HCT116 (cell line): ENCODE data around the gene CTU1. TPM values are rescaled to one million over a fixed set of nuclear protein-coding genes. Genes with fewer than 3 reads are reported as not detected.

Experiments used
- ATAC-seq: fragments of 200-7000 bp; cut with Tn5 transposase; 2 replicates; pipeline ENCODE4 v1.9.1; 2020; ENCODE audit warnings: mild to moderate bottlenecking, moderate library complexity
- BruUV-seq: library from RNA; stranded (reverse); fragments of 400-500 nt; replicated peaks from 2 replicates; lab custom pipeline; 2021; lab: Mats Ljungman, UMichigan
- CTCF ChIA-PET: fragments of 300-600 bp; sonication (Branson Sonifier 250); formaldehyde crosslinking; loops from one replicate; lab custom pipeline; 2021; ENCODE audit warnings: antibody characterized with exemption; lab: Charles Lee
- POLR2A ChIA-PET: fragments of 300-600, 350-600 bp; sonication (Branson Sonifier 250); formaldehyde crosslinking; loops from one replicate; lab custom pipeline; 2021; ENCODE audit warnings: antibody characterized with exemption; lab: Charles Lee
- RAD21 ChIA-PET, 2 experiments: fragments of 300-600 bp; sonication (Branson Sonifier 250); formaldehyde crosslinking; loops; one replicate each; lab custom pipeline; 2023; ENCODE audit warnings: low total read pairs in 2 of 2; ENCODE audit not compliant: uncharacterized antibody in 2 of 2, unreplicated experiment in 2 of 2, low non-redundant PET in 1 of 2; lab: Charles Lee
- DNase-seq: peaks from one replicate; pipeline ENCODE4 v3.0.0-alpha.2; 2010; ENCODE audit warnings: low read depth, low spot score
- H2AFZ ChIP-seq: fragments of 200-600 bp; shearing (Covaris generic), sonication (generic); 2 replicates; pipeline ENCODE4 v1.6.1; 2017; ENCODE audit warnings: low read depth, mixed run types, mixed read lengths, antibody characterized with exemption, low read length; ENCODE audit not compliant: poor library complexity, severe bottlenecking
- H3K27ac ChIP-seq: 2 replicates; pipeline ENCODE4 v1.5.1; 2012; ENCODE audit warnings: low read depth, low read length
- H3K27me3 ChIP-seq: fragments of 200-600 bp; sonication (generic); 2 replicates; pipeline ENCODE4 v1.6.1; 2016; ENCODE audit warnings: mixed run types, low read length, mixed read lengths; ENCODE audit not compliant: insufficient read depth
- H3K36me3 ChIP-seq, 2 experiments: fragments of 200-500 bp in 1 of 2; fragments of 200-600 bp in 1 of 2; sonication (Bioruptor generic) in 1 of 2; sonication (generic) in 1 of 2; 2 replicates each; pipeline versions ENCODE4 v1.5.1 to v1.6.1; 2014 to 2016; ENCODE audit warnings: low read length in 2 of 2, inconsistent platforms in 1 of 2, mixed read lengths in 1 of 2, mixed run types in 1 of 2; ENCODE audit not compliant: insufficient read depth in 2 of 2, control insufficient read depth in 1 of 2
- H3K4me1 ChIP-seq, 2 experiments: fragments of 200-600 bp in 1 of 2; sonication (generic) in 1 of 2; 2 replicates each; pipeline versions ENCODE4 v1.5.1 to v1.6.1; 2012 to 2017; ENCODE audit warnings: low read length in 2 of 2, inconsistent platforms in 1 of 2, mild to moderate bottlenecking in 1 of 2, mixed read lengths in 1 of 2, mixed run types in 1 of 2, moderate library complexity in 1 of 2; ENCODE audit not compliant: insufficient read depth in 2 of 2, control insufficient read depth in 1 of 2
- H3K4me2 ChIP-seq: fragments of 200-600 bp; sonication (generic); 2 replicates; pipeline ENCODE4 v1.6.1; 2017; ENCODE audit warnings: mixed run types, low read length, mixed read lengths
- H3K4me3 ChIP-seq, 2 experiments: fragments of 200-600 bp in 1 of 2; sonication (generic) in 1 of 2; replicated peaks in 1 of 2; 2 replicates each; pipeline ENCODE4 v1.5.1; 2011 to 2016; ENCODE audit warnings: low read length in 2 of 2, control low read depth in 1 of 2, low read depth in 1 of 2, mild to moderate bottlenecking in 1 of 2, mixed read lengths in 1 of 2, mixed run types in 1 of 2
- H3K79me2 ChIP-seq: fragments of 200-600 bp; sonication (generic); 2 replicates; pipeline ENCODE4 v1.6.1; 2017; ENCODE audit warnings: mild to moderate bottlenecking, mixed run types, low read length, moderate library complexity, mixed read lengths; ENCODE audit not compliant: insufficient read depth
- H3K9ac ChIP-seq: fragments of 200-600 bp; sonication (generic); 2 replicates; pipeline ENCODE4 v1.6.1; 2016; ENCODE audit warnings: low read length, mixed read lengths
- H3K9me2 ChIP-seq: fragments of 200-600 bp; sonication (generic), shearing (Covaris generic); 2 replicates; pipeline ENCODE4 v1.6.1; 2017; ENCODE audit warnings: mixed run types, mild to moderate bottlenecking, moderate library complexity; ENCODE audit not compliant: insufficient read depth
- H3K9me3 ChIP-seq, 2 experiments: fragments of 200-500 bp in 1 of 2; fragments of 200-600 bp in 1 of 2; sonication (Bioruptor generic) in 1 of 2; sonication (generic) in 1 of 2; 2 replicates each; pipeline ENCODE4 v1.6.1; 2014 to 2017; ENCODE audit warnings: low read length in 2 of 2, mixed read lengths in 2 of 2, inconsistent platforms in 1 of 2, low read depth in 1 of 2, mild to moderate bottlenecking in 1 of 2, mixed run types in 1 of 2, moderate library complexity in 1 of 2; ENCODE audit not compliant: control insufficient read depth in 1 of 2, insufficient read depth in 1 of 2
- H4K20me1 ChIP-seq: fragments of 200-600 bp; sonication (generic), shearing (Covaris generic); 2 replicates; pipeline ENCODE4 v1.6.1; 2017; ENCODE audit warnings: mixed run types, mild to moderate bottlenecking, moderate library complexity; ENCODE audit not compliant: insufficient read depth
- CBX3 ChIP-seq: IDR thresholded peaks from 2 replicates; pipeline ENCODE4 v1.6.1; 2012; ENCODE audit warnings: low read depth
- CEBPB ChIP-seq: IDR thresholded peaks from 2 replicates; pipeline ENCODE4 v1.6.1; 2012; ENCODE audit warnings: low read depth
- EGR1 ChIP-seq: IDR thresholded peaks from 2 replicates; pipeline ENCODE4 v1.6.1; 2012; ENCODE audit warnings: low read depth
- JUND ChIP-seq: IDR thresholded peaks from 2 replicates; pipeline ENCODE4 v1.6.1; 2012
- POLR2A ChIP-seq: IDR thresholded peaks from 2 replicates; pipeline ENCODE4 v1.7.0; 2011; ENCODE audit warnings: borderline replicate concordance; ENCODE audit not compliant: insufficient read depth, insufficient read length; ENCODE audit errors: extremely low read depth
- SP1 ChIP-seq: IDR thresholded peaks from 2 replicates; pipeline ENCODE4 v1.6.1; 2012; ENCODE audit warnings: low read depth
- SRF ChIP-seq: IDR thresholded peaks from 2 replicates; pipeline ENCODE4 v1.6.1; 2012; ENCODE audit warnings: low read depth
- TCF7L2 ChIP-seq: IDR thresholded peaks from 2 replicates; pipeline ENCODE4 v1.7.0; 2011; ENCODE audit warnings: borderline replicate concordance, inconsistent platforms; ENCODE audit not compliant: insufficient read depth, insufficient read length; ENCODE audit errors: extremely low read depth
- ZFX ChIP-seq: fragments of 450-650 bp; IDR thresholded peaks from 2 replicates; pipeline ENCODE4 v1.6.1; 2017
- intact Hi-C: fragments of 100-400 bp; cut with micrococcal nuclease; formaldehyde crosslinking; loops from 2 replicates; pipeline ENCODE4 v1.10.0; 2022
- total RNA-seq: library from RNA; stranded (reverse); gene quantifications from one replicate; pipeline ENCODE4 v1.2.1, GENCODE V29; 2021; ENCODE audit not compliant: unreplicated experiment
- TF ChIP-seq, protein P1 (sequence below): IDR thresholded peaks from 2 replicates; pipeline ENCODE4 v1.6.1; 2011; ENCODE audit warnings: mild to moderate bottlenecking, low read length, moderate library complexity; ENCODE audit not compliant: insufficient replicate concordance; ENCODE audit errors: extremely low read depth
- TF ChIP-seq, protein P2 (sequence below): IDR thresholded peaks from 2 replicates; pipeline ENCODE4 v1.6.1; 2012; ENCODE audit warnings: low read depth
- TF ChIP-seq, protein P3 (sequence below): IDR thresholded peaks from 2 replicates; pipeline ENCODE4 v1.6.1; 2012
- TF ChIP-seq, protein P4 (sequence below), 3 experiments: fragments of 200-600 bp in 1 of 3; sonication (generic) in 1 of 3; IDR thresholded peaks in 2 of 3; conservative IDR thresholded peaks in 1 of 3; 2 replicates each; pipeline ENCODE4 v1.5.1; 2012 to 2017; ENCODE audit warnings: low read depth in 2 of 3, low read length in 2 of 3, antibody characterized with exemption in 1 of 3, borderline replicate concordance in 1 of 3, control low read depth in 1 of 3, mild to moderate bottlenecking in 1 of 3, mixed read lengths in 1 of 3, mixed run types in 1 of 3, moderate library complexity in 1 of 3; ENCODE audit not compliant: insufficient read depth in 1 of 3
- TF ChIP-seq, protein P5 (sequence below): IDR thresholded peaks from 2 replicates; pipeline ENCODE4 v1.6.1; 2012

The CTU1 gene
- total RNA-seq, 1 experiment from 2014 or later: 14.0 TPM

DNA sequence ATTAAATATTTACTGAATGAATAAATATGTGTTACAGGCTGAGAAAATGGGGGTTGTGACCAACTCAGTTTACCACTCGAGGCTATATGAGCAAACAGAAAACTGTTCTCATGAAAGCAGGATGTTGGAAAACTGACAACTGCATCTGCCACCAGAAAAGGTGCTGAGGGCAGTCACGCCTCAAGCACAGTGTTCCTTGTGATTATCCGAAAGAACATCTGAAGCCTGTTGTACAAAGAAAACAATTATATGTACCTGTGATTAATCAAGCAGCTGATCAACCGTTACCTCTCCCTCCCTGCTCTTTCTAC, 37.2 kb downstream of the CTU1 start (continued):
- TF ChIP-seq, protein P1, sequence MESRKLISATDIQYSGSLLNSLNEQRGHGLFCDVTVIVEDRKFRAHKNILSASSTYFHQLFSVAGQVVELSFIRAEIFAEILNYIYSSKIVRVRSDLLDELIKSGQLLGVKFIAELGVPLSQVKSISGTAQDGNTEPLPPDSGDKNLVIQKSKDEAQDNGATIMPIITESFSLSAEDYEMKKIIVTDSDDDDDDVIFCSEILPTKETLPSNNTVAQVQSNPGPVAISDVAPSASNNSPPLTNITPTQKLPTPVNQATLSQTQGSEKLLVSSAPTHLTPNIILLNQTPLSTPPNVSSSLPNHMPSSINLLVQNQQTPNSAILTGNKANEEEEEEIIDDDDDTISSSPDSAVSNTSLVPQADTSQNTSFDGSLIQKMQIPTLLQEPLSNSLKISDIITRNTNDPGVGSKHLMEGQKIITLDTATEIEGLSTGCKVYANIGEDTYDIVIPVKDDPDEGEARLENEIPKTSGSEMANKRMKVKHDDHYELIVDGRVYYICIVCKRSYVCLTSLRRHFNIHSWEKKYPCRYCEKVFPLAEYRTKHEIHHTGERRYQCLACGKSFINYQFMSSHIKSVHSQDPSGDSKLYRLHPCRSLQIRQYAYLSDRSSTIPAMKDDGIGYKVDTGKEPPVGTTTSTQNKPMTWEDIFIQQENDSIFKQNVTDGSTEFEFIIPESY: no peak
- TF ChIP-seq CEBPB: no peak
- TF ChIP-seq ZFX: no peak
- no peak for TF ChIP-seq SP1

DNA sequence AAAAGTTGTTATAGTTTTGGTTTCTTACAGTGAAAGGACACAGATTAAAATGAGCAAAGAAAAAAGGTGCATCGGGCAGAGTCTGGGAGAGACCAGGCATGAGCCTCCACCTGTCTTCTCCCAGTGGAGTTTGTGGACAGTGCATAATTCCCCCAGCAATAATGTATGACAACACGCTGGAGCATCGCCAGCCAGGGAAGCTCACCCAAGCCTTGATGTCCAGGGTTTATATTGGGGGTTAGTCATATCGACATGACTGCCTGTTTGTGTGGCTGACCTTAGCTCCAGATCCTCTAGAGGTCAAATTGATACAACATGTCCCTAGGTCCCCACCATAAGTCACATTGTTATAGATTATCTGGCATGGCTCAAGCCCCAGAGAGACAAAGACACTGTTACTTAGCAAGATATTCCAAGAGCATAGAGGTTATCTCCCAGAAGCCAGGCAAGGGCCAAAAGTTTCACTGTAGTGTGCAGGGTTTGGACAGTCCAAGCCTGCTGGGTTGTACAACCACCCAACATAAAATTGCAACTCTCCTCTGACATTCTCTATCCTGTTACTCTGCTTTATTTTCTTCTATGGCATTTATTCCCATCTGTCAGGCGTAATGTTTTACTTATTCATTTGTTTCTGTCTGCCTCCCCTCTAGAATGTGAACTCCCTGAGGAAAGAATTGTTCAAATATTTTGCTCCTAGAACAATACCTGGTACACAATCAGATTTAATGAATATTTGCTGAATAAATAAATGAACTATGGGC, 37.7 kb downstream of the CTU1 start:
- RAD21 ChIA-PET: no interaction called here
- H3K27me3 ChIP-seq: no peaks in the 10 kb centered on the region
- H3K27ac ChIP-seq: no peak overlapping the region
- DNase-seq: no peak
- TF ChIP-seq JUND: no peak
- TF ChIP-seq SRF: no peak
- TF ChIP-seq, protein P2, sequence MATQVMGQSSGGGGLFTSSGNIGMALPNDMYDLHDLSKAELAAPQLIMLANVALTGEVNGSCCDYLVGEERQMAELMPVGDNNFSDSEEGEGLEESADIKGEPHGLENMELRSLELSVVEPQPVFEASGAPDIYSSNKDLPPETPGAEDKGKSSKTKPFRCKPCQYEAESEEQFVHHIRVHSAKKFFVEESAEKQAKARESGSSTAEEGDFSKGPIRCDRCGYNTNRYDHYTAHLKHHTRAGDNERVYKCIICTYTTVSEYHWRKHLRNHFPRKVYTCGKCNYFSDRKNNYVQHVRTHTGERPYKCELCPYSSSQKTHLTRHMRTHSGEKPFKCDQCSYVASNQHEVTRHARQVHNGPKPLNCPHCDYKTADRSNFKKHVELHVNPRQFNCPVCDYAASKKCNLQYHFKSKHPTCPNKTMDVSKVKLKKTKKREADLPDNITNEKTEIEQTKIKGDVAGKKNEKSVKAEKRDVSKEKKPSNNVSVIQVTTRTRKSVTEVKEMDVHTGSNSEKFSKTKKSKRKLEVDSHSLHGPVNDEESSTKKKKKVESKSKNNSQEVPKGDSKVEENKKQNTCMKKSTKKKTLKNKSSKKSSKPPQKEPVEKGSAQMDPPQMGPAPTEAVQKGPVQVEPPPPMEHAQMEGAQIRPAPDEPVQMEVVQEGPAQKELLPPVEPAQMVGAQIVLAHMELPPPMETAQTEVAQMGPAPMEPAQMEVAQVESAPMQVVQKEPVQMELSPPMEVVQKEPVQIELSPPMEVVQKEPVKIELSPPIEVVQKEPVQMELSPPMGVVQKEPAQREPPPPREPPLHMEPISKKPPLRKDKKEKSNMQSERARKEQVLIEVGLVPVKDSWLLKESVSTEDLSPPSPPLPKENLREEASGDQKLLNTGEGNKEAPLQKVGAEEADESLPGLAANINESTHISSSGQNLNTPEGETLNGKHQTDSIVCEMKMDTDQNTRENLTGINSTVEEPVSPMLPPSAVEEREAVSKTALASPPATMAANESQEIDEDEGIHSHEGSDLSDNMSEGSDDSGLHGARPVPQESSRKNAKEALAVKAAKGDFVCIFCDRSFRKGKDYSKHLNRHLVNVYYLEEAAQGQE: no peak
- no peak for TF ChIP-seq POLR2A
- no peak for TF ChIP-seq SP1
- TF ChIP-seq CBX3: no peak
- TF ChIP-seq, protein P3, sequence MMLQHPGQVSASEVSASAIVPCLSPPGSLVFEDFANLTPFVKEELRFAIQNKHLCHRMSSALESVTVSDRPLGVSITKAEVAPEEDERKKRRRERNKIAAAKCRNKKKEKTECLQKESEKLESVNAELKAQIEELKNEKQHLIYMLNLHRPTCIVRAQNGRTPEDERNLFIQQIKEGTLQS: no peak
- TF ChIP-seq TCF7L2: no peak
- TF ChIP-seq ZFX: no peak
- TF ChIP-seq, protein P4, sequence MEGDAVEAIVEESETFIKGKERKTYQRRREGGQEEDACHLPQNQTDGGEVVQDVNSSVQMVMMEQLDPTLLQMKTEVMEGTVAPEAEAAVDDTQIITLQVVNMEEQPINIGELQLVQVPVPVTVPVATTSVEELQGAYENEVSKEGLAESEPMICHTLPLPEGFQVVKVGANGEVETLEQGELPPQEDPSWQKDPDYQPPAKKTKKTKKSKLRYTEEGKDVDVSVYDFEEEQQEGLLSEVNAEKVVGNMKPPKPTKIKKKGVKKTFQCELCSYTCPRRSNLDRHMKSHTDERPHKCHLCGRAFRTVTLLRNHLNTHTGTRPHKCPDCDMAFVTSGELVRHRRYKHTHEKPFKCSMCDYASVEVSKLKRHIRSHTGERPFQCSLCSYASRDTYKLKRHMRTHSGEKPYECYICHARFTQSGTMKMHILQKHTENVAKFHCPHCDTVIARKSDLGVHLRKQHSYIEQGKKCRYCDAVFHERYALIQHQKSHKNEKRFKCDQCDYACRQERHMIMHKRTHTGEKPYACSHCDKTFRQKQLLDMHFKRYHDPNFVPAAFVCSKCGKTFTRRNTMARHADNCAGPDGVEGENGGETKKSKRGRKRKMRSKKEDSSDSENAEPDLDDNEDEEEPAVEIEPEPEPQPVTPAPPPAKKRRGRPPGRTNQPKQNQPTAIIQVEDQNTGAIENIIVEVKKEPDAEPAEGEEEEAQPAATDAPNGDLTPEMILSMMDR (IDR thresholded peaks at IDR 0.05 in 2 of 3, conservative IDR thresholded peaks at IDR 0.05 in 1 of 3; ENCODE audit: borderline replicate concordance in 1 of 3, insufficient read depth in 1 of 3, low read depth in 2 of 3, low read length in 2 of 3): no peak
- TF ChIP-seq EGR1: no peak
- TF ChIP-seq, protein P5, sequence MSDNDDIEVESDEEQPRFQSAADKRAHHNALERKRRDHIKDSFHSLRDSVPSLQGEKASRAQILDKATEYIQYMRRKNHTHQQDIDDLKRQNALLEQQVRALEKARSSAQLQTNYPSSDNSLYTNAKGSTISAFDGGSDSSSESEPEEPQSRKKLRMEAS: no peak
- H3K9ac ChIP-seq: no peak overlapping the region
- POLR2A ChIA-PET: no interaction called here
- H3K9me3 ChIP-seq: no peaks in the 10 kb centered on the region
- no TSS peak for BruUV-seq
- H4K20me1 ChIP-seq: no peaks in the 10 kb centered on the region
- no peak overlapping the region for H3K4me2 ChIP-seq
- no peaks in the 10 kb centered on the region for H3K79me2 ChIP-seq
- H3K4me1 ChIP-seq: peaks cover 0 to 6% of the 10 kb centered on the region in 2 experiments; a peak in 2 of 4 replicates
- H3K4me3 ChIP-seq: no peak overlapping the region
- no peaks in the 10 kb centered on the region for H3K9me2 ChIP-seq
- CTCF ChIA-PET: no interaction called here
- no peaks in the 10 kb centered on the region for H3K36me3 ChIP-seq
- no peak overlapping the region for H2AFZ ChIP-seq
- no peak for ATAC-seq
- intact Hi-C loops: no loop called here
